Endothelial cell (in vitro differentiated cells): Measurements from ENCODE around the gene FRRS1. TPM values are rescaled to one million over a fixed set of nuclear protein-coding genes. Genes with fewer than 3 reads are reported as not detected.

ENCODE experiments used
- DNase-seq: peaks from one replicate; pipeline ENCODE4 v3.0.0; 2021; ENCODE audit warnings: low spot score
- H3K27ac Mint-ChIP-seq: one replicate; pipeline ENCODE4 v1.8.0; 2021; ENCODE audit warnings: mixed read lengths, inconsistent platforms; ENCODE audit not compliant: unreplicated experiment
- H3K27me3 Mint-ChIP-seq: one replicate; pipeline ENCODE4 v1.8.0; 2021; ENCODE audit warnings: mild to moderate bottlenecking, moderate library complexity, mixed read lengths, inconsistent platforms; ENCODE audit not compliant: unreplicated experiment
- H3K36me3 Mint-ChIP-seq: one replicate; pipeline ENCODE4 v1.8.0; 2021; ENCODE audit warnings: mild to moderate bottlenecking, low read depth, mixed read lengths, inconsistent platforms; ENCODE audit not compliant: unreplicated experiment
- H3K4me1 Mint-ChIP-seq: one replicate; pipeline ENCODE4 v1.8.0; 2021; ENCODE audit warnings: mild to moderate bottlenecking, mixed read lengths, inconsistent platforms; ENCODE audit not compliant: unreplicated experiment
- H3K4me3 Mint-ChIP-seq: one replicate; pipeline ENCODE4 v1.8.0; 2021; ENCODE audit warnings: mild to moderate bottlenecking, mixed read lengths, inconsistent platforms; ENCODE audit not compliant: unreplicated experiment
- H3K9me3 Mint-ChIP-seq: one replicate; pipeline ENCODE4 v1.8.0; 2021; ENCODE audit warnings: mixed read lengths, inconsistent platforms; ENCODE audit not compliant: unreplicated experiment
- total RNA-seq: library from RNA; stranded (reverse); fragmentation: NEBNext Ultra II Directional; extraction: Animal tissue kit (Norgen Biotek cat#: 25700); gene quantifications from one replicate; pipeline ENCODE4 v1.2.1, GENCODE V29; 2021; ENCODE audit not compliant: unreplicated experiment
- TF ChIP-seq, protein P1 (sequence below): fragments of 200-600 bp; sonication (generic); IDR thresholded peaks from one replicate; pipeline ENCODE4 v1.5.0; 2021; ENCODE audit warnings: antibody characterized with exemption; ENCODE audit not compliant: unreplicated experiment

Gene FRRS1
- total RNA-seq, 1 donor from 2014 or later, result 4.1 TPM

DNA sequence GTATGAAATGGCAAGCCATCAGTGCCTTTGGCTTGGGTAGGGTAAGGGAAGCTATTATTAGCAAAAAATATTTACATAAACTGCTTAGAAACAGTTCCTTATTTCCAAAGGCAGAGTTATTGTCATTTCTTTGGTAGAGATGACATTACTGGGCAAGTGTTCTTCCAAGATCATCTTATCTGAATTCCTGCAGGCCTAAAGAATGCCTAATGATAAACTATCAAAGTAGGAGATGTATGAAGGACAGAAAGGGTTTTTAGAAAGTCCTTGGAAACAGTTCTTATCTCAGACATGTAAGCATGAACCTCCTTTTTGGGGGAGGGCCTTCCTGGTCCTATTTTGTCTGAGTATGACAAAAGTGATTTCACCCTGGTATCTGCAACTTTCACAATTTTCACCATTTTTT, 5.1 kb upstream of the FRRS1 start:
- TF ChIP-seq, protein P1, sequence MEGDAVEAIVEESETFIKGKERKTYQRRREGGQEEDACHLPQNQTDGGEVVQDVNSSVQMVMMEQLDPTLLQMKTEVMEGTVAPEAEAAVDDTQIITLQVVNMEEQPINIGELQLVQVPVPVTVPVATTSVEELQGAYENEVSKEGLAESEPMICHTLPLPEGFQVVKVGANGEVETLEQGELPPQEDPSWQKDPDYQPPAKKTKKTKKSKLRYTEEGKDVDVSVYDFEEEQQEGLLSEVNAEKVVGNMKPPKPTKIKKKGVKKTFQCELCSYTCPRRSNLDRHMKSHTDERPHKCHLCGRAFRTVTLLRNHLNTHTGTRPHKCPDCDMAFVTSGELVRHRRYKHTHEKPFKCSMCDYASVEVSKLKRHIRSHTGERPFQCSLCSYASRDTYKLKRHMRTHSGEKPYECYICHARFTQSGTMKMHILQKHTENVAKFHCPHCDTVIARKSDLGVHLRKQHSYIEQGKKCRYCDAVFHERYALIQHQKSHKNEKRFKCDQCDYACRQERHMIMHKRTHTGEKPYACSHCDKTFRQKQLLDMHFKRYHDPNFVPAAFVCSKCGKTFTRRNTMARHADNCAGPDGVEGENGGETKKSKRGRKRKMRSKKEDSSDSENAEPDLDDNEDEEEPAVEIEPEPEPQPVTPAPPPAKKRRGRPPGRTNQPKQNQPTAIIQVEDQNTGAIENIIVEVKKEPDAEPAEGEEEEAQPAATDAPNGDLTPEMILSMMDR, result no peak
- no peaks in the 10 kb centered on the region for H3K36me3 Mint-ChIP-seq
- no peak overlapping the region for H3K27ac Mint-ChIP-seq
- H3K4me3 Mint-ChIP-seq, result no peak overlapping the region
- no peaks in the 10 kb centered on the region for H3K4me1 Mint-ChIP-seq
- no peaks in the 10 kb centered on the region for H3K9me3 Mint-ChIP-seq
- H3K27me3 Mint-ChIP-seq, result no peaks in the 10 kb centered on the region
- no peak for DNase-seq

DNA sequence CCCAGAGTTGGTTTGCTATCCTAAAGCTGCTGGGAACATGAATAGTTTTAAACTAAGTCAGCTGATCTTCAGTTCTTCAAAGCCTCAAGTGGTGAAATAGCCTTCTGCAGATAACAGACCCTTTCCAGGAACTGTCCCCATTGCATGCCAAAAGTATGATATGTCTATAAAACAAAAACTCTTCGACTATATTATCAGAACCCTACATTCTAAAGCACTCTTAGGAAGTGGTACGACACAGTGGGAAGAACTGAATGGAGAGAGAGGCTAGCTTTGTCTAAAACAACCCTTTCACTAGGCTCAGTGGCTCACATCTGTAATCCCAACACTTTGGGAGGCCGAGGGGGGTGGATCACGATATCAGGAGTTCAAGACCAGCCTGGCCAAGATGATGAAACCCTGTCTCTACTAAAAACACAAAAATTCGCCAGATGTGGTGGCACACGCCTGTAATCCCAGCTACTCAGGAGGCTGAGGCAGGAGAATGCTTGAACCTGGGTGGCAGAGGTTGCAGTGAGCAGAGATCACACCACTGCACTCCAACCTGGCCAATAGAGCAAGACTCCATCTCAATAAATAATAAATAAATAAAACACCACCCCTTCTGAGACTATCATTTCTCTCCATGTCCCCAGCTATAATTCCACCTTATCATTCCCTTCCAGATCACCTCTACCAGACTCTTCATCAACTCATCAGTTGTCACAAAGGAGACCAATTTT, 2.2 kb upstream of the FRRS1 start:
- H3K27me3 Mint-ChIP-seq, result peaks cover 3% of the 10 kb centered on the region
- DNase-seq, result no peak
- H3K36me3 Mint-ChIP-seq, result no peaks in the 10 kb centered on the region
- no peaks in the 10 kb centered on the region for H3K9me3 Mint-ChIP-seq
- peaks cover 6% of the 10 kb centered on the region for H3K4me1 Mint-ChIP-seq
- no peak overlapping the region for H3K27ac Mint-ChIP-seq
- TF ChIP-seq, protein P1, result no peak
- no peak overlapping the region for H3K4me3 Mint-ChIP-seq

DNA sequence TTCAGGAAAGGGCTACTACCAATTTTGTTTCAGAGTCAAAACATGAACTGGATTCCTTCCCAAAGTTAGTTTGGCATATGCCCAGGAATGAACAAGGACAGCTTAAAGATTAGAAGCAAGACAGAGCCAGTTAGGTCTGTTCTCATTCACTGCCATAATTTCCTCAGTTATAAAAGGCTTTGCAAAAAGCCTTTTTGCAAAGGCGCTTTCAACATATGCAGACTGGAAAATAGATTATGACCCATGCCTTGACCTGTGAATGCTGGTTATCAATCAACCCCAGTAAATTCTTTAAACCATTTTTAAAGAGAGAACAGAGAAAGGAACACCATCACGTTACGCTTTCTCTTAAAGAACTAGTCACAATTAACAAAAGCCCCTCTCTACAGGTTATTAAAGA, 1.7 kb upstream of the FRRS1 start:
- H3K27me3 Mint-ChIP-seq, result peaks cover 3% of the 10 kb centered on the region
- no peaks in the 10 kb centered on the region for H3K9me3 Mint-ChIP-seq
- H3K36me3 Mint-ChIP-seq, result no peaks in the 10 kb centered on the region
- TF ChIP-seq, protein P1, result no peak
- no peak for DNase-seq
- no peak overlapping the region for H3K4me3 Mint-ChIP-seq
- peaks cover 6% of the 10 kb centered on the region for H3K4me1 Mint-ChIP-seq
- no peak overlapping the region for H3K27ac Mint-ChIP-seq

DNA sequence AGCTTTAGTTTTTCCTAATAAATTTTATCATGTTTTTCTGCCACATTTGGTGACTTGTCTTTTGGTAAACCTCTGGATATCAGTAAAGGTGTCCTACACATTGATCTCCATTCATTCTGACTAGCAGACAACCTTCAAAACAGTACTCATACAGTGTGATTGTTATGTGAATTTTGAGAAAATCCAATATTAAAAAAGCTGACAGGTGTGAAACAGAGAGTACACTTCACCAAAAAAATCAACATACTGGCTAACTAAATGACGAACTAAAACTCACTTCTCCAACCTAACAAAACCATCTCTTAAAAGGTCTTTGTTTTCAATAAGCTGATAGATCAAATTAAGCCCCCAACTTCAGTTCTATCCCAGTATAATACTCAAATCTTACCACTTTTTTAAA, 1.5 kb downstream of the FRRS1 start:
- Mint-ChIP-seq H3K4me3 (peak overlapping the region; percentile 1), H3K9me3 (no peaks in the 10 kb centered on the region), H3K4me1 (peaks cover 6% of the 10 kb centered on the region), H3K36me3 (no peaks in the 10 kb centered on the region), H3K27ac (no peak overlapping the region), H3K27me3 (peaks cover 5% of the 10 kb centered on the region)
- TF ChIP-seq, protein P1, result no peak
- no peak for DNase-seq

DNA sequence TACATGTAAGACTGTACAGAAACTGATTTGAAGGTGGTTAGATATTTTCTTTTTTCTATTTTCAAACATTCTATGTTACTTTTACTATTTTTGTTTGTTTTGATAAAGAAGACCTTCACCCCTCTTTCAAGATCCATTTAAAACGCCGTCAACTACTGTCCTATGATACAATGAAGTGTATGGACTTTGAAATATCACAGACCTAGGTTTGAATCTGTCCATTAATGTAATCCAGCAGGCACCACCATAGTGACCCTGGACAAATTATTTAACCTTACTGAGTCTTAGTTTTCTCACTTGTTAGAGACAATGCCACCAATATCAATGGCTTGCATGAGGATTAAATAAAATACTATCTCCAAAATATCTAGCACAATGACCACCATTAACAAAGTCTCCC, 2.0 kb downstream of the FRRS1 start:
- Mint-ChIP-seq H3K36me3 (no peaks in the 10 kb centered on the region), H3K4me3 (no peak overlapping the region), H3K27ac (no peak overlapping the region)

More for the DNA sequence above, 2.0 kb downstream of the FRRS1 start:
- H3K27me3 Mint-ChIP-seq, result peaks cover 5% of the 10 kb centered on the region
- no peak for DNase-seq
- no peaks in the 10 kb centered on the region for H3K9me3 Mint-ChIP-seq
- TF ChIP-seq, protein P1, result no peak
- peaks cover 6% of the 10 kb centered on the region for H3K4me1 Mint-ChIP-seq
